ENCODE measurements around the gene ABLIM3. TPM values are rescaled to one million over a fixed set of nuclear protein-coding genes. Genes with fewer than 3 reads are reported as not detected.
A peak's percentile ranks its signal among the peaks of the same experiment; 100 is the strongest.

The ABLIM3 gene
- total and polyA plus RNA-seq, 11 donors = 43.2 to 175 (median 97.8) TPM

DNA sequence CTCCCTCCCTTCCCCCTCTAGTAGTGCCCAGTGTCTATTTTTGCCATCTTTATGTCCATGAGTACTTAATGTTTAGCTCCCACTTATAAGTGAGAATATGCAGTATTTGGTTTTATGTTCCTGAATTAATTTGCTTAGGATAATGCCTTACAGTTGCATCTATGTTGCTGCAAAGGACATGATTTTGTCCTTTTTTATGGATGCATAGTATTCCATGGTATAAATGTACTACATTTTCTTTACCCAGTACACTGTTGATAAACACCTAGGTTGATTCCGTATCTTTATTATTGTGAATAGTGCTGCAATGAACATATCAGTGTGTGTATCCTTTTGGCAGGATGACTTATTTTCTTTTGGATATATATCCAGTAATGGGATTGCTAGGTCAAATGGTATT, 3.8 kb downstream of the ABLIM3 start:
- 78 to 85% (median 81%) methylated on average over 1 of the region's 1 CpG for WGBS, 4 donors
- Histone ChIP-seq H3K9me3 (peaks cover 0 to 11% (median 0%) of the 10 kb centered on the region in 12 donors), H3K4me3 (peak overlapping the region in 7 of 12 donors; percentile 5 to 92 (median 79)), H3K27ac (peak overlapping the region in 5 of 12 donors; percentile 91 to 96 (median 95)), H3K4me1 (peaks cover 4 to 64% (median 47%) of the 10 kb centered on the region in 12 donors), H3K36me3 (peaks cover 0 to 4% (median 0%) of the 10 kb centered on the region in 9 donors), H3K27me3 (no peaks in the 10 kb centered on the region)
- no peak for DNase-seq
- intact Hi-C loops (cut with DNase I) = loop anchor here in 2 of 10 donors (5.0 to 10.0 kb wide), 2 partner anchors 37 to 430 kb away; no protein-coding TSS in a partner anchor
- TF ChIP-seq POLR2A (IDR thresholded peaks at IDR 0.05) = no peak
- no peak for TF ChIP-seq CTCF (IDR thresholded peaks at IDR 0.05)
- ATAC-seq = no peak

DNA sequence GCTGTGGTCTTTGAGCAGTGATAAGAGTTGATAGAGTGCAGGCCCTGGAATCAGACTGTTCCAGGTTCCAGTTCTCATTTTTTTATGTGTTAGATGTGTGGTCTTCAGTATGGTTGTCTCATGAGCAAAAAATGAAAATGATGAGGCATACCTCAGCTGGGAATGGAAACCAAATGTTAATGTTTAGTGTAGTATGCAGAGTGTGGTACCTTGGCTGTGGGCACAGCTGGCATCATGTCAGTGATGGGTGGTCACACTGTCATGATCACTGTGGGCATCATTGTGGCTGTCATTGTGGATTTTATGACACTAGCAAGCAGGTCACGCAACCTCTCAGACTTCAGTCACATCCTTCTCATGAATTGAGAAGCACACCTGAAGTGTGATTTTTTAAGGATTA, 6.4 kb downstream of the ABLIM3 start:
- intact Hi-C loops (cut with DNase I) = loop anchor here in 2 of 10 donors (5.0 to 10.0 kb wide), 2 partner anchors 35 to 427 kb away; no protein-coding TSS in a partner anchor
- WGBS, 4 donors = 85 to 100% (median 87%) methylated on average over 1 of the region's 1 CpG
- DNase-seq (no peak), ATAC-seq (no peak)
- H3K27ac ChIP-seq = peak overlapping the region in 9 of 12 donors; percentile 35 to 96 (median 88)
- no peaks in the 10 kb centered on the region for H3K27me3 ChIP-seq
- no peak overlapping the region for H3K4me3 ChIP-seq
- H3K36me3 ChIP-seq = peaks cover 0 to 4% (median 0%) of the 10 kb centered on the region in 9 donors
- TF ChIP-seq CTCF (IDR thresholded peaks at IDR 0.05) = no peak
- no peak for TF ChIP-seq POLR2A (IDR thresholded peaks at IDR 0.05)
- peaks cover 0 to 11% (median 0%) of the 10 kb centered on the region in 12 donors for H3K9me3 ChIP-seq
- peaks cover 7 to 78% (median 64%) of the 10 kb centered on the region in 12 donors for H3K4me1 ChIP-seq

DNA sequence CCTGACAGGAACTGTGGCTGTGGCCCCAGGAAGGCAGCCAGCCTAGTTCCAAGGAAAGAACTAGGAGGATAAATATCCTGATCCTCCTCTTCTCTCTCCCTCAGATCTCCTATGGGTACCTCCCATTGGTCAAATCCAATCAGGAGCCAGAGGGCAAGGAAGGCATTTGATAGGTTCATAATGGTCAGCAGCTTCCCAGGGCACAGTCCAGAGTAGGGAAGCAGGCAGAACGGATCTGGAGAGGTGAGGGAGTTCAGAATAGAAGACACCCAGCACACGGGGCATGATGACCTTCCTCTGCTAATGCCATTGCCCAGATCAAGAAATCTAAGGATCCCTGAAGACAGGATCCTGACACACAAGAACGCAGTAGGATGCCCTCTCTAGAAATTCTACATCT, 8.6 kb downstream of the ABLIM3 start:
- peak; percentile 6 to 56 (median 34) for ATAC-seq
- TF ChIP-seq POLR2A (IDR thresholded peaks at IDR 0.05) (no peak), CTCF (IDR thresholded peaks at IDR 0.05) (no peak)
- no peak for DNase-seq
- H3K4me1 ChIP-seq = peaks cover 8 to 79% (median 68%) of the 10 kb centered on the region in 12 donors
- peaks cover 0 to 11% (median 0%) of the 10 kb centered on the region in 12 donors for H3K9me3 ChIP-seq
- peaks cover 0 to 4% (median 0%) of the 10 kb centered on the region in 9 donors for H3K36me3 ChIP-seq
- H3K4me3 ChIP-seq = no peak overlapping the region
- intact Hi-C loops (cut with DNase I) = loop anchor here in 4 of 10 donors (5.0 to 10.0 kb wide), 4 partner anchors 32 to 425 kb away; no protein-coding TSS in a partner anchor
- peak overlapping the region; percentile 47 to 96 (median 86) for H3K27ac ChIP-seq
- WGBS, 4 donors = 20 to 38% (median 37%) methylated on average over 3 of the region's 3 CpGs
- H3K27me3 ChIP-seq = no peaks in the 10 kb centered on the region

DNA sequence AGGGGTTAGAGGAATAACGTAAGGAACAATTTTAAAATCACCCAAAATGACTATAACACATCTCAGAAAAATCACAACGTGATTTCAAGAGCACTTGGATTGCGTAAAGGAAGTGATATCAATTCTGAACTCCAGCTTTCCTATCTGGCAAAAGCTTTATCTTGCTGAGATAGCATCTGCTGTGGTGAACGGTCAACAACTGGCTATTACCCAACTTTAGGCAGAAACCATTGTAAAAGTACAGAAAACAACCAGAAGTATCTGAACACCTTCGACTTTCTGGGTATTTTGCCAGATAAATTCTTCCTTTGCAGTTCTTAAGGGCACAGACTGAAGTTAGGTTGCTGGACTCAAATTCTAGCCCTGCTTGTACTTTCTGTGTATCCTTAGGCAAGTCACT, 9.2 kb downstream of the ABLIM3 start:
- TF ChIP-seq POLR2A (IDR thresholded peaks at IDR 0.05) (no peak), CTCF (IDR thresholded peaks at IDR 0.05) (no peak)
- Histone ChIP-seq H3K9me3 (peaks cover 0 to 11% (median 0%) of the 10 kb centered on the region in 12 donors), H3K4me3 (no peak overlapping the region), H3K36me3 (peaks cover 0 to 4% (median 0%) of the 10 kb centered on the region in 9 donors), H3K27me3 (no peaks in the 10 kb centered on the region), H3K27ac (peak overlapping the region; percentile 77 to 96 (median 87)), H3K4me1 (peaks cover 8 to 84% (median 71%) of the 10 kb centered on the region in 12 donors)
- no peak for DNase-seq
- 12 to 24% (median 17%) methylated on average over 5 of the region's 5 CpGs for WGBS, 4 donors
- intact Hi-C loops (cut with DNase I) = loop anchor here in 2 of 10 donors (5.0 kb wide), 2 partner anchors 42 to 67 kb away; no protein-coding TSS in a partner anchor
- ATAC-seq = peak in 2 of 4 donors; percentile 2 to 55
